Inferior parietal cortex (tissue), 1 donor: ENCODE results near the gene STK38.
"Not testable (repeated sequence)": the region's sequence is repeated elsewhere in the genome, so short reads cannot be mapped to it uniquely, and the experiment has no call there.

ENCODE experiments used
- DNase-seq: peaks from one replicate; pipeline ENCODE4 v3.0.0-alpha.2; 2016; ENCODE audit errors: extremely low spot score

STK38 gene

DNA sequence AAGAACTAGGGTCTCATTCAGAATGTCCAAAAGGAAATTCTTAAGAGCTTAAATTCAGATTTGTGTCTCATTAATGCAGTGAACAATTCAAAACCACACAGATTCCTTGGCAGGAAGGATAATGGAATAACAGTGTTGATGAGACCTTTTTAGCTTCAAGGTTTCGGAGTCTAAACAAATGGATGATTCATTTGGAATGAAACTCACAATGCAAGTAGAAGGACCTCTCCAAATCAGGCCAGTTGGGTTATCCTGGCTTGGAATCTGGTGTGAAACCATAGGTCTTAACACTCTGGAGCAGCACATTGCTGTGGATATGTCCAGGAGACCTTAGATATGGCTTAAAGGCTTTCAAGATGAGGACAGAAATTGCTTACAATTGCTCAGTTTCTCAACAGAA lies 59.6 kb downstream of the STK38 start:
- DNase-seq: no peak

DNA sequence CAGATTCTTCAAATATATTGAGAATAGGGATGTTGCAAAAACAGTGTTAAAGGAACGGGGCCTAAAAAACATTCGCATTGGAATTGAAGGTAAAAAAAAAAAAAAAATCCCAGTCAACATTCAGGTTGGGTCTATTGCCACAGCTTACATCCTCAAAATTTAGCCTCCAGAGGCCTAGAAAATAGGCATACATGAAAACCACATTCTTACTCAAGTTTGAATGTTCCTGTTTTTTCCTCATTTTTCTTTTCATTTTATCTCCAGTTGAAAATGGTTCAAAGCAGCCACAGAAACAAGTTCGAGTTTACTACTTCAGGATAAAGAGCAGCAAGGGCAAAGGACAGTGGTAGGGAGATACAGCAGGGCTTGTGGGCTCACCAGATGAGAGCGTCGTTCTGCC lies 62.5 kb downstream of the STK38 start:
- no peak for DNase-seq

DNA sequence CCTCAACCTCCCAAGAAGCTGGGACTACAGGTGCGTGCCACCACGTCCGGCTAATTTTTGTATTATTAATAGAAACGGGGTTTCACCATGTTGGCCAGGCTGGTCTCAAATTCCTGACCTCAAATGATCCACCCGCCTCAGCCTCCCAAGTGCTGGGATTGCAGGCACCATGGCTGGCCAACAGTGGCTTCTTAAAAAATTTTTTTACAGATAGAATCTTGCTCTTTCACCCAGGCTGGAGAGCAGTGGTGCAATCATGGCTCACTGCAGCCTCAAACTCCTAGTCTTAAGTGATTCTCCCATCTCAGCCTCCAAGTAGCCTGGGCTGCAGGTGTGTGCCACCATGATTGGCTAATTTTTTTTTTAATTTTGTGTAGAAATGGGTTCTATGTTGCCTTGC lies 64.0 kb downstream of the STK38 start:
- DNase-seq: not testable (repeated sequence)

DNA sequence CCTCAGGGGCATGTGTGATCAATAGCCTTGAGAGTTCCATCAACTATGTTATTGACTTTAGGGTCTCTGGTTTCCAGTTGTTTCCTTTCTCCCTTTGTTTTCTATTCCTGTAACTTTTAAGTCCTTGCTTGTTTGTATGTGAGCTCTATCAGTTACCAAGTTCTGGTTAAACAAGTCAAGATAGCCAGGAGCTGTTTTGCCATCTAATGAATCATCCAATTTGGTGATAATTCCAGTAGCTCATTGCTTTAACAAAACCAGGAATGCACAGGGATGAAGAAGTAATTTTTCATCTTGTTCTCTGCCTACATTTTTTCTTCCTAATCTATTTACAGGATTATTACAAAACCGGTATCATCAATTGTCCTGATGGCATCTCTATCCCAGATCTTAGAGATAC lies 68.0 kb downstream of the STK38 start:
- DNase-seq: no peak

DNA sequence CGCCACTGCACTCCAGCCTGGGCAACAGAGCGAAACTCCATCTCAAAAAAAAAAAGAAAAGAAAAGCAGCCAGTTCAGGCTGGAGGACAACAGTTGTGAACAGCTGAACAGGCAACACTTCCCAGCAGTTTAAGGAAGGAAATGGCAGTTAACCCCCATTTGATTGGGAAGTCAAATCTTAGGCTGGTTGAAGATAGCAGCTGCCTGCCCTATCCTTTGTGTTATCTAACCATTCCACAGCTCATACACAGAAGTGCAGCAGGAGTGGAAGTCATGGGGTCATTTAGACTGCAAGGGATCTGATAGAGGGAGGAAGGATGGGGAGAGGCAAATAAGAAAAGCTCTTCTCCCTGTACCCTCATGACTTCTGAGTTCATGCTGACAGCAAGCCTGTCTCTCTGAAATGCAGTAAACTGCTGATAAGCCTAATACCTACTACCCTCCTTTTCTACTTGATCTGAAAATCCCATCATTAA lies 69.2 kb downstream of the STK38 start:
- DNase-seq: no peak

DNA sequence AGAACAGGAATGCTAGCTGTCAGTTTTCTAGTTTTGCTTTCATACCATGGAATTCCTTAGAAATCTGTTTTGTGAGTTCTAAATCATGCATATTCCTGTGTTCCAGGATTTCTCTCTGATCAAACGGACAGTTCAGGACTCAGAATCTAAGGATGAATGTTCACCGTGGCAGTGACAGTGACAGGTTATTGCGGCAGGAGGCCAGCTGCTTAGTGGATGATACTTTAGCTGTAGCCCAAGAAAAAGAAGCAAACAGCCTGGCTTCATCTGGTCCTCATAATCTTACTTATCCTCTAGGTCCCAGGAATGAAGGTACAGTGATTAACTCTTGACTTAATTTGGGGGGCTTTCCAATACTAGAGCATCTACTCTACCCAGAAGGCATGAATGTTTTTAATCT lies 77.3 kb downstream of the STK38 start:
- DNase-seq: no peak

DNA sequence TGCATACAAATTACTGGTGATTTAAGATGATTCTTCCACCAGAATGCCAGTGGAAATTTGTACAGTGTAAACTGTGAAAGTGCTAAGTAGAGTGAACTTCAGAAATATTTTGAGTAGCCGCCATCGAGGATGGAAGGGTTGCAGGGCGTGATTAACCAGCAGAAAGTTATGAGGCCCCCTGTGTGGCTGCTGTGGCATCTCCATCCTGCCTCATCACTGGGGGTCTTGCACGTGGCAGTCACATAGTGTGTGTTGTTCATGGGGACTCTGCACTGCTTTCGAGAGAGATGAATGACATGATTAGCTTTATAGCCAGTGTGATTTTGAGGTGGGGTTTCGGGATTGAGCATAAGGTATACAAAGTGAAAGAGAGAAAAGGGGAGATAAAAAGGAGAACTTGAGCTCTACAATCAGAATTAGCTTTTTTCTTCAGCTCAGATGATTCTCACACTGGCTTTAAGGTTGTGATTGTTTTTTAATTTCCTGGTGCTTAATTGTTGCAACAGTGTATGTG lies 78.1 kb downstream of the STK38 start:
- no peak for DNase-seq

DNA sequence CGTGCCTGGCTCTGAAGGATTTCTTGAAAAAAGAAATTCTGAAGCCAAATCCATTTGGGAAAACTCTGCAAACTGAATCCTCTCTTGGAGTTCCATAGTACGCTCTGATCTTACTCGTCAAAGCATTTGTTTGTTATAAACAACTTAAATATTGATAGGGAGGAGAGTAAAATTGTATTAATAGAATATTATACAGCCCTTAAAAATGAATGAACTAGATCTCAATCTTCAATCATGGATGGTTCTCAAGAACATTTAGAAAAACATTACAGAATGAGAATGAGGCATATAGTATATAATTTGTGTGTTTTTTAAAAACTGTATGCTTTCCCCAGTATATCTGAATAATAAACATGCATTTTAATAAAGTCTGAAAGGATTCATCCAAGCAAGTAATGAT lies 79.7 kb downstream of the STK38 start:
- no peak for DNase-seq

DNA sequence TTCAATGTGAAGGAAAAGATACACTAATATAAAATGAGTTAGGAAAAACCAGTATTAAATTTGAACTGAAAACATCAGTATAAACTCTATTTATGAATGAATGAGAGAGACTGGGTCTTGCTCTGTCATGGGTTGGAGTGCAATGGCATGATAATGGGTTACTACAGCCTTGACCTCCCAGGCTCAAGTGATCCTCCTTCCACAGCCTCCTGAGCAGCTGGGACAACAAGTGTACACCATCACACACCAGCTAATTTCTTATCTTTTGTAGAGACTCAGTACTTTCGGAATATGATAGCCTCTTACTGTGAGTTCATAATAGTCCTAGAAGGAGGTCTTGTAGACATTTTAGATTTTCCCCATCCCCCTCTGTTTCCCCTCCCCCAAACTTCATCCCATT lies 83.0 kb downstream of the STK38 start:
- DNase-seq: no peak

DNA sequence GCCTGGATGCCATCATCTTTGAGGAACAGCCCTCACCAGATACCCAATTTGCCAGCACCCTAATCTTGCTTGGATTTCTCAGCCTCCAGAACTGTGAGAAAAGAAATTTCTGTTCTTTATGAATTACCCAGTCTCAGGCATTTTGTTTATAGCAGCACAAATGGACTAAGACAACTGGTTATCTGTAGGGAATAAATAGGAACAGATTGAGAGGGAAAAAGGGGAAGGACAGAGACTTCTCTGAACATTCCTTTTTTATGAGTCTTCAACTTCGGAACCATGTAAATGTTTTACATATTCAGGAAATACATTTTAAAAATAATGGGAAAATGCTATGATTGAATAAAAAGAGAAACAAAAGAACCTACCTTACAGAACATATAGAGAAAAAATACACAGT lies 83.6 kb downstream of the STK38 start:
- DNase-seq: no peak

DNA sequence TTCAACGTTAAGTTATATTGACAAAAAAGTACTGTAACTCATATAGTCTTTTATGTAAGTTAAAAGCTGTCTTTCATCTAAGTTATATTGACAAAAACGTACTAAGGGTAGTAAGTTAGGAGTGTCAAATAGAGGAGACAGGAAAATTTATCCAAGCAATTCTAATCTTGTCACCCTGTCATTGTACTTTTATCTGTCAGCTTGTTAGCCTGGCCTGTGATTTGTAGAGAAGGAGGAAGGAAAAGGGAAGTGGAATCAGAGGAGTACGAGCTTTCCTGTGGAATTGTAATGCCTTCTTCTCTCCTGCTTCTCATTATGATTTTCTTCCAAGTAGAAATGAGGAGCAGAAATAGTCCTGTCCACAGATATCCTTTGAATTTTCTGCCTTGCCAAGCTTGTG lies 85.6 kb downstream of the STK38 start:
- no peak for DNase-seq

DNA sequence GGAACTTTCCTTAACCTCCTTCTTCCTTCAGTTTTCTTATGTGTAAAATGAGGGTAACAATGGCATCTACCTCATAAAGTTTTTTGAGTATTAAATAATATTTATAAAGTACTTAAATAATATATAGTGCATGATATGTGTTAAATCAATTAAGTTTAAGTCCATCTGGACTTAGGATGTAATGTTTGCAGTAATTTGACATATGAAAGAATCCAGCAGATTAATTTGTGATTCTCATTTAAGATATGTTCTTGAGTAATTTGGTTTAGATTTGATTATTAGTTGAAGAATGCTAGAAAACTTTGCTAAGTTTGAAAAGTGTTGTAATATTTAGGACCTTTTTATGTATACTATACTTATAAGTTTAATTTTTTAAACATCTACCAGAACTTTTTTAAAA lies 86.4 kb downstream of the STK38 start:
- DNase-seq: no peak

DNA sequence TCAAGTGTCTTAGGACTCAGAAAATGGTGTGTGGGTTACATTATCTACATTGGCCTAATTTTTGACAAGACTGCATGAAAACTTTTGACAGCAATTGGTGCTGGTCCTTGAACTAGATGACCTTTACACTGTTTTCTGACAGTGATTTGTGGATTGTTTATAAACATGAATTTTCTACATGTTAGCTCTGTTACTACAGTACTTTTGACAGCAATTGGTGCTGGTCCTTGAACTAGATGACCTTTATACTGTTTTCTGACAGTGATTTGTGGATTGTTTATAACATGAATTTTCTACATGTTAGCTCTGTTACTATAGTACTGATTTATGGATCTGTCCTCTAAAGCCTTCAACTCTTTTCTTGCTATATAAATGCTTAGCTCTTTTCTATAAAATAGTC lies 87.8 kb downstream of the STK38 start:
- no peak for DNase-seq

DNA sequence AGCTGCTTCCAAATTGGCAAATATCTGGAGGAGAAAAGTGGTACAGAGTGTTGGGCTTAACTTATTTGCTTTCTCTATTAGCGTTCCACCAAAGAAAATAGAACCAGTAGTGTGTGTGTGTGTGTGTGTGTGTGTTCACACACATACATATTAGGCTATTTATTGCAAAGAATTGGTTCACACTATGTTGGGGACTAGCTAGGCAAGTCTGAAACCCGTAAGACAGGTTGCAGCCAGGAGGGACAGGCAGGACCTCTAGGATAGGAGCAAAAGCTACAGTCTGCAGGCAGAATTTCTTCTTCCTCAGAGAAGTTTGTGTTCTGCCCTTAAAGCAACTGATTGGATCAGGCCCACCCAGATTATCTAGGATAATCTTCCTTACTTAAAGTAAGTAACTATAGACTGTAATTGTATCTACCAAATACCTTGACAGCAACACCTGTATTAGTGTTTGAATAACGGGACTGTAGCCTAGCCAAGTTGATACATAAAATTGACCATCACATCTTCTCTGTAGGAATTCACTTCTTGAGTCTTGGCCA lies 91.7 kb downstream of the STK38 start:
- no peak for DNase-seq

DNA sequence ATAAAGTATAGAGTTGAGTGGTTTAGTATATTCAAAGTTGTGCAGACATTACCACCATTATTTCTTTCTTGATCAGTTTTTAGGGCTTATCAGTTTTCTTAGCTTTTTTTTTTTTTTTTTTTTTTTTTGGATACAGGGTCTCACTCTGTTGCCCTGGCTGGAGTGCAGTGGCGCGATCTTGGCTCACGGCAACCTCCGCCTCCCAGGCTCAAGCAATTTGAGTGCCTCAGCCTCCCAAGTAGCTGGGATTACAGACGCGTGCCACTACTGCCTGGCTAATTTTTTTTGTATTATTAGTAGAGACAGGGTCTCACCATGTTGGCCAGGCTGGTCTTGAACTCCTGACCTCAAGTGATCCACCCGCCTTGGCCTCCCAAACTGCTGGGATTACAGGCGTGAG lies 94.4 kb downstream of the STK38 start:
- not testable (repeated sequence) for DNase-seq

DNA sequence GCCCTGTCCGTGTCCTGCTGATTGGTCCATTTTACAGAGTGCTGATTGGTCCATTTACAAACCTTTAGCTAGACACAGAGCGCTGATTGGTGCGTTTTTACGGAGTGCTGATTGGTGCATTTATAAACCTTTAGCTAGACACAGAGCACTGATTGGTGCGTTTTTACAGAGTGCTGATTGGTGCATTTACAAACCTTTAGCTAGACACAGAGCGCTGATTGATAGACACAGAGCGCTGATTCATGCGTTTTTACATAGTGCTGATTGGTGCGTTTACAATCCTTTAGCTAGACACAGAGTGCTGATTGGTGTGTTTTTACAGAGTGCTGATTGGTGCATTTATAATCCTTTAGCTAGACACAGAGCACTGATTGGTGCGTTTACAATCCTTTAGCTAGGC lies 98.1 kb downstream of the STK38 start:
- DNase-seq: not testable (repeated sequence)

DNA sequence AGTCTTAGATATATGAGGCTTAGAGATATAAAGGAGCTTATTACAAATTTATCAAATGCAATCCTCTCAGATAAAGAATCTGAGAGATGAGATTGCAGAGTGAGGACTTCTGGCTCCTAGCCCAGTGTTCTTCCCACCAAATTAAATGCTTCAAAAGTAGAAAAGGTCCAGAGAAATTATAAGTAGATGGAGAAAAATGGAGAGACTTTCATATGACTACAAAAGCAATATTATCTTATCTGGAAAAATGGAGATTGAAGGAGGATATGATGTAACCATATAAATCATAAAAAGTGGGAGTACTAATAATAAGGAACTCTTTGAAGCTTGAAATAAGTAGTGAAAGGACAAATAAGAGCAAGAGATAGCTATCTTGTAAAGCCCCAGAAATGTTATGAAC lies 101.7 kb downstream of the STK38 start:
- no peak for DNase-seq

DNA sequence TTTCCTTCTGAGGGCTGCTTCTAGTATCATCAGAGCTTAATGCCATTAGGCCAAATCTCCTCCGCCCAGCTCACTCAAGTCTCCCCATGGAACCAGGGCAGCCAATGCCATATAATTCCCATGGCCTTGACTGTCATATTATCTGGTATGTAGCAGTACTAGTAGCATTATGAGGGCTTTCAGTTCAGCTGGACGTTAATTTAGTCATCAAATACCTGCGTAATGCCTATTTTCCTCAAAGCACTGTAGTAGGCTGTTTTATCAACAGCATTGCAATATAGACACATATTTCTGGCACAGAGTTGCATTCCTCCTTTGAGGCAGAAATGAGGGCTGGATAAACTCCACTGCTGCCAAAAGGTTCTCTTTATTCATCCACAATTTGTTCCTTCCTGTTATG lies 102.8 kb downstream of the STK38 start:
- DNase-seq: no peak
